COR-L47 (cell line): ENCODE results near the gene PIGH.
"Not testable (repeated sequence)": the region's sequence is repeated elsewhere in the genome, so short reads cannot be mapped to it uniquely, and the experiment has no call there.

Experiments
- DNase-seq: peaks from one replicate; lab custom pipeline; 2025; lab: John Stamatoyannopoulos, UW

The PIGH gene

GRCh38 chr14:67609642-67610310 lies 9.7 kb upstream of the PIGH start:
- no peak for DNase-seq

- DNase-seq = no peak
Measured at GRCh38 chr14:67607646-67608045, 7.6 kb upstream of the PIGH start.

GRCh38 chr14:67602995-67603545 lies 3.0 kb upstream of the PIGH start:
- DNase-seq = no peak

GRCh38 chr14:67602076-67602475 lies 2.0 kb upstream of the PIGH start:
- no peak for DNase-seq

- DNase-seq = not testable (repeated sequence)
Measured at GRCh38 chr14:67600562-67600974, 500 bp upstream of the PIGH start.

GRCh38 chr14:67595392-67595791 lies 4.7 kb downstream of the PIGH start:
- no peak for DNase-seq

- not testable (repeated sequence) for DNase-seq
Measured at GRCh38 chr14:67593650-67594049, 6.4 kb downstream of the PIGH start.

GRCh38 chr14:67589204-67589770 lies 10.8 kb downstream of the PIGH start:
- DNase-seq = no peak

- DNase-seq = no peak
Measured at GRCh38 chr14:67586369-67586768, 13.7 kb downstream of the PIGH start.

GRCh38 chr14:67584978-67585377 lies 15.1 kb downstream of the PIGH start:
- no peak for DNase-seq

- DNase-seq = peak; percentile 36
Measured at GRCh38 chr14:67583711-67584644, 16.1 kb downstream of the PIGH start.

- DNase-seq = no peak
Measured at GRCh38 chr14:67582061-67582460, 18.0 kb downstream of the PIGH start.

GRCh38 chr14:67581643-67582042 lies 18.4 kb downstream of the PIGH start:
- no peak for DNase-seq

GRCh38 chr14:67580336-67581171 lies 19.5 kb downstream of the PIGH start:
- no peak for DNase-seq

GRCh38 chr14:67579636-67580035 lies 20.4 kb downstream of the PIGH start:
- no peak for DNase-seq

- DNase-seq = no peak
Measured at GRCh38 chr14:67579040-67579439, 21.0 kb downstream of the PIGH start.

GRCh38 chr14:67577909-67578749 lies 21.9 kb downstream of the PIGH start:
- no peak for DNase-seq

- DNase-seq = no peak
Measured at GRCh38 chr14:67577181-67577808, 22.8 kb downstream of the PIGH start.

- no peak for DNase-seq
Measured at GRCh38 chr14:67576216-67576955, 23.7 kb downstream of the PIGH start.

- no peak for DNase-seq
Measured at GRCh38 chr14:67575684-67576083, 24.4 kb downstream of the PIGH start.
